PC-3 (cell line): ENCODE results near the gene MMP12. TPM values are rescaled to one million over a fixed set of nuclear protein-coding genes. Genes with fewer than 3 reads are reported as not detected.

Experiments used
- ATAC-seq: fragments of 200-7000 bp; cut with Tn5 transposase; 2 replicates; pipeline ENCODE4 v1.9.1; 2020; ENCODE audit warnings: mild to moderate bottlenecking, moderate library complexity
- BruUV-seq: library from RNA; stranded (reverse); fragments of 400-500 nt; replicated peaks from 2 replicates; lab custom pipeline; 2021; lab: Mats Ljungman, UMichigan
- CTCF ChIA-PET: fragments of 300-600 bp; sonication (Branson Sonifier 250); formaldehyde crosslinking; loops from one replicate; lab custom pipeline; 2022; ENCODE audit warnings: antibody characterized with exemption; lab: Charles Lee
- POLR2A ChIA-PET: fragments of 300-600 bp; sonication (Branson Sonifier 250); formaldehyde crosslinking; loops from one replicate; lab custom pipeline; 2022; ENCODE audit warnings: antibody characterized with exemption; ENCODE audit not compliant: unreplicated experiment; lab: Charles Lee
- DNase-seq: peaks from one replicate; pipeline ENCODE4 v3.0.0-alpha.2; 2015
- H2AFZ ChIP-seq: fragments of 300-600 bp; sonication (generic); 2 replicates; pipeline ENCODE4 v1.6.0; 2016; ENCODE audit warnings: antibody characterized with exemption, low read length
- H3F3A ChIP-seq: fragments of 300-600 bp; sonication (generic); one replicate; pipeline ENCODE4 v1.6.0; 2017; ENCODE audit warnings: antibody characterized with exemption, low read length, control low read depth, mild to moderate bottlenecking; ENCODE audit not compliant: unreplicated experiment
- H3K27ac ChIP-seq: fragments of 300-600 bp; sonication (generic); 2 replicates; pipeline ENCODE4 v1.5.1; 2016; ENCODE audit warnings: mild to moderate bottlenecking, low read length
- H3K27me3 ChIP-seq: fragments of 300-600 bp; sonication (generic); 2 replicates; pipeline ENCODE4 v1.6.1; 2016; ENCODE audit warnings: low read length, mixed read lengths
- H3K36me3 ChIP-seq: fragments of 300-600 bp; sonication (generic); 2 replicates; pipeline ENCODE4 v1.6.1; 2016; ENCODE audit warnings: low read depth, mixed run types, low read length, mixed read lengths
- H3K4me1 ChIP-seq: fragments of 300-600 bp; sonication (generic); 2 replicates; pipeline ENCODE4 v1.5.1; 2016; ENCODE audit warnings: low read length; ENCODE audit not compliant: insufficient read depth
- H3K4me2 ChIP-seq: fragments of 300-600 bp; sonication (generic); 2 replicates; pipeline ENCODE4 v1.6.0; 2016; ENCODE audit warnings: low read length
- H3K4me3 ChIP-seq: fragments of 300-600 bp; sonication (generic); 2 replicates; pipeline ENCODE4 v1.5.1; 2016; ENCODE audit warnings: mild to moderate bottlenecking, low read length, mixed read lengths
- H3K79me2 ChIP-seq: fragments of 300-600 bp; sonication (generic); 2 replicates; pipeline ENCODE4 v1.6.1; 2017; ENCODE audit warnings: low read length, mixed read lengths
- H3K9ac ChIP-seq: fragments of 300-600 bp; sonication (generic); 2 replicates; pipeline ENCODE4 v1.6.0; 2016; ENCODE audit warnings: mild to moderate bottlenecking, low read length
- H3K9me2 ChIP-seq: fragments of 300-600 bp; sonication (generic); replicated peaks from 2 replicates; pipeline ENCODE4 v1.6.1; 2016; ENCODE audit warnings: mixed run types, low read length, mixed read lengths
- H3K9me3 ChIP-seq: fragments of 300-600 bp; sonication (generic); 2 replicates; pipeline ENCODE4 v1.6.1; 2016; ENCODE audit warnings: low read length, mixed read lengths
- H4K20me1 ChIP-seq: fragments of 300-600 bp; sonication (generic); 2 replicates; pipeline ENCODE4 v1.6.1; 2016; ENCODE audit warnings: low read length, mixed read lengths
- EZH2 ChIP-seq: fragments of 300-600 bp; sonication (generic); IDR thresholded peaks from one replicate; pipeline ENCODE4 v1.6.1; 2017; ENCODE audit warnings: antibody characterized with exemption, mild to moderate bottlenecking, low read length; ENCODE audit not compliant: unreplicated experiment
- EZH2phosphoT487 ChIP-seq: fragments of 300-600 bp; sonication (generic); IDR thresholded peaks from 2 replicates; pipeline ENCODE4 v1.6.1; 2018; ENCODE audit warnings: mild to moderate bottlenecking, antibody characterized with exemption, low read length, borderline replicate concordance
- intact Hi-C: fragments of 100-400 bp; cut with micrococcal nuclease; formaldehyde crosslinking; loops from 2 replicates; pipeline ENCODE4 v1.9.0; 2023
- total RNA-seq: library from RNA; depleted of rRNA; stranded (reverse); fragments of >200 nt; gene quantifications from 2 replicates; pipeline ENCODE4 v1.2.3, GENCODE V29; 2014
- TF ChIP-seq, protein P1 (sequence below): fragments of 300-600 bp; sonication (generic); conservative IDR thresholded peaks from 2 replicates; pipeline ENCODE4 v1.5.1; 2017; ENCODE audit warnings: antibody characterized with exemption, low read depth, mild to moderate bottlenecking, low read length

The MMP12 gene
- total RNA-seq, 1 experiment from 2014 or later = not detected

DNA sequence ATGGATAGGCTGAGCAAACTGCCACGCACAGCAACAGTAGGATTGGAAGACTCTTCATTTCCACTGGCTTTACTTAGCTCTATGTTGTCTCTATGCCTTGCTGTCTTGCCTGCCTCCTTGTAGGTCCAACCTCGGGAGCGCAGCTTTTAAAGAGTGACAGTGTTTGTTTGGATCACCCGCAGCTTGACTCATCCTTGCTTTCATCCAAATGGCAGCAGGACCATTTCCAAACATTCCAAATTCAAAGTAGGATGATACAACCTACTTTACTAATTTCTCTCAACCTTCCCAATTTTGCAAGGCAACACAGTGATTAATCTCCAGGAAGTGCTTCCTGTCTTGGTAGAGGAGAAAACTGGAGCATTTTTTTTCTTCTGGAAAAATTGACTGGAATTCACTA lies 31.3 kb downstream of the MMP12 start, which contains the start of gene MMP3:
MMP3 (minus strand) TSS at position 121 of the 400 bp plus-strand sequence; CDS start at position 58, 63 bp downstream.
- peak; percentile 73 for DNase-seq
- BruUV-seq = no TSS peak
- H3K9me2 ChIP-seq = no peaks in the 10 kb centered on the region
- ChIA-PET CTCF (no interaction called here), POLR2A (no interaction called here)
- peaks cover 18% of the 10 kb centered on the region for H3K4me1 ChIP-seq
- H3K27ac ChIP-seq = no peak within 1 kb of the TSS
- peak within 1 kb of the TSS; percentile 30; the same call in 1 of the 2 replicates for H3K4me2 ChIP-seq
- no peaks in the 10 kb centered on the region for H3K9me3 ChIP-seq
- H3K4me3 ChIP-seq = no peak within 1 kb of the TSS
- H3F3A ChIP-seq = no peaks in the 10 kb centered on the region
- intact Hi-C loops = no loop called here
- peak; percentile 77 for ATAC-seq
- H4K20me1 ChIP-seq = no peaks in the 10 kb centered on the region
- TF ChIP-seq EZH2 = no peak
- TF ChIP-seq, protein P1, sequence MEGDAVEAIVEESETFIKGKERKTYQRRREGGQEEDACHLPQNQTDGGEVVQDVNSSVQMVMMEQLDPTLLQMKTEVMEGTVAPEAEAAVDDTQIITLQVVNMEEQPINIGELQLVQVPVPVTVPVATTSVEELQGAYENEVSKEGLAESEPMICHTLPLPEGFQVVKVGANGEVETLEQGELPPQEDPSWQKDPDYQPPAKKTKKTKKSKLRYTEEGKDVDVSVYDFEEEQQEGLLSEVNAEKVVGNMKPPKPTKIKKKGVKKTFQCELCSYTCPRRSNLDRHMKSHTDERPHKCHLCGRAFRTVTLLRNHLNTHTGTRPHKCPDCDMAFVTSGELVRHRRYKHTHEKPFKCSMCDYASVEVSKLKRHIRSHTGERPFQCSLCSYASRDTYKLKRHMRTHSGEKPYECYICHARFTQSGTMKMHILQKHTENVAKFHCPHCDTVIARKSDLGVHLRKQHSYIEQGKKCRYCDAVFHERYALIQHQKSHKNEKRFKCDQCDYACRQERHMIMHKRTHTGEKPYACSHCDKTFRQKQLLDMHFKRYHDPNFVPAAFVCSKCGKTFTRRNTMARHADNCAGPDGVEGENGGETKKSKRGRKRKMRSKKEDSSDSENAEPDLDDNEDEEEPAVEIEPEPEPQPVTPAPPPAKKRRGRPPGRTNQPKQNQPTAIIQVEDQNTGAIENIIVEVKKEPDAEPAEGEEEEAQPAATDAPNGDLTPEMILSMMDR = no peak
- no peak for TF ChIP-seq EZH2phosphoT487
- H3K27me3 ChIP-seq = no peaks in the 10 kb centered on the region
- no peak within 1 kb of the TSS; the same call in 1 of the 2 replicates for H2AFZ ChIP-seq
- no peaks in the 10 kb centered on the region for H3K79me2 ChIP-seq
- no peaks in the 10 kb centered on the region for H3K36me3 ChIP-seq
- no peak within 1 kb of the TSS for H3K9ac ChIP-seq

- Histone ChIP-seq H2AFZ (no peak overlapping the region; the same call in 1 of the 2 replicates), H3K27me3 (no peaks in the 10 kb centered on the region), H3K4me2 (peak overlapping the region; percentile 30; the same call in 1 of the 2 replicates), H3F3A (no peaks in the 10 kb centered on the region), H3K9me3 (no peaks in the 10 kb centered on the region), H3K9ac (no peak overlapping the region), H3K4me3 (no peak overlapping the region), H3K4me1 (peaks cover 18% of the 10 kb centered on the region), H3K36me3 (no peaks in the 10 kb centered on the region), H3K9me2 (no peaks in the 10 kb centered on the region), H3K79me2 (no peaks in the 10 kb centered on the region), H4K20me1 (no peaks in the 10 kb centered on the region), H3K27ac (no peak overlapping the region)
- no peak for DNase-seq
- ChIA-PET POLR2A (no interaction called here), CTCF (no interaction called here)
- no TSS peak for BruUV-seq
- ATAC-seq = no peak
- intact Hi-C loops = no loop called here
- TF ChIP-seq EZH2phosphoT487 (no peak), EZH2 (no peak)
- TF ChIP-seq, protein P1 = no peak
Observed at GRCh38 chr11:102842930-102843329, 31.9 kb downstream of the MMP12 start.

DNA sequence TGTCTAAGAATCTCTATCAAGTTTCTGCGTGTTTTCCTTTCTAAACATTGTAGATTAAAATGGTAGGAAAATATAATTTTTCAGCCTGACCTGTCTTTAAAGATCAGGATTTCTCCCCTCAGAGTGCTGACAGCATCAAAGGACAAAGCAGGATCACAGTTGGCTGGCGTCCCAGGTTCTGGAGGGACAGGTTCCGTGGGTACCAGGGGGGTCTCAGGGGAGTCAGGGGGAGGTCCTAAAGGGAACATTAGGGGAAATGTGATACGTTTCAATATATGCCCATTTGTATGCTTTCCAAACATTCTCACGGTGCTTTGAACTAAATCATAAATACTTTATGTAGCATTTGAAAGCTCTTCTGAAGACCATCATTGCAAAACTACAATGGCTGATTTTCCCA lies 34.8 kb downstream of the MMP12 start:
- ChIA-PET POLR2A (no interaction called here), CTCF (no interaction called here)
- Histone ChIP-seq H3K27me3 (no peaks in the 10 kb centered on the region), H3K4me2 (no peak overlapping the region), H2AFZ (no peak overlapping the region), H3K4me1 (peaks cover 27% of the 10 kb centered on the region), H3K79me2 (no peaks in the 10 kb centered on the region), H3K36me3 (no peaks in the 10 kb centered on the region), H4K20me1 (no peaks in the 10 kb centered on the region), H3K9ac (no peak overlapping the region), H3K9me3 (no peaks in the 10 kb centered on the region), H3K27ac (no peak overlapping the region), H3K9me2 (no peaks in the 10 kb centered on the region), H3F3A (no peaks in the 10 kb centered on the region), H3K4me3 (no peak overlapping the region)
- DNase-seq = no peak
- intact Hi-C loops = no loop called here
- no TSS peak for BruUV-seq
- TF ChIP-seq EZH2phosphoT487 (no peak), EZH2 (no peak)
- TF ChIP-seq, protein P1 = no peak
- ATAC-seq = no peak
